GM12892 (cell line): Measurements from ENCODE around the gene NT5C2.

Experiments used
- POLR2A ChIP-seq: IDR thresholded peaks from 2 replicates; pipeline ENCODE4 v1.6.1; 2011; ENCODE audit warnings: low read depth, low read length, control low read depth
- POLR2AphosphoS5 ChIP-seq: IDR thresholded peaks from 2 replicates; pipeline ENCODE4 v1.6.1; 2011; ENCODE audit warnings: low read depth, low read length, control low read depth
- TAF1 ChIP-seq: IDR thresholded peaks from 2 replicates; pipeline ENCODE4 v1.6.1; 2011; ENCODE audit warnings: low read depth, mild to moderate bottlenecking, control low read depth, low read length, borderline replicate concordance

DNA sequence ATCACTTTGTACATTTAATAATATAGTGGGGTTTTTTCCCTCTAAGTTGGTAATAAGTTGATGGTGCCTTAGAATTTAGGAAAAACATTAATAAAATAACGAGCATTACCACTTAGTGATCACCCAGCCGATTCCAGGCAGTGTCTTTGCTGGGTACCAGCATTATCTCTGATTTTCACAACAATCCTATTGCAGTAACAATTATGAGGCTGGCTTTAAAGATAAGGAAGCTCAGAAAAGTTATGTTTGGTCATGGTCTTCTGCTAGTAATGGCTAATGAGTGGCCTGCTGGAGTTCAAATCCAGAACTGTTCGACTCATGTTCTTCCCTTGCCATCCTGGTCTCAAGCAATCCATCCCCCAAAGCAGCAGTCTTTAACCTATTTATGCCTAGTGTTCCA is 147.1 kb downstream of the NT5C2 start:
- no peak for TF ChIP-seq POLR2AphosphoS5
- no peak for TF ChIP-seq POLR2A
- no peak for TF ChIP-seq TAF1
